Peyer's patch (tissue), 4 donors: ENCODE data around the gene CDH8.

Experiments used
- CTCF ChIP-seq, 6 experiments: fragments of 450-650 bp in 4 of 6; fragments of 200-600 bp in 2 of 6; sonication (generic) in 1 of 6; IDR thresholded peaks; one replicate each; pipeline ENCODE4 v1.5.1; 2017 to 2019; ENCODE audit warnings: antibody characterized with exemption in 6 of 6, mild to moderate bottlenecking in 3 of 6, moderate library complexity in 1 of 6
- POLR2A ChIP-seq, 2 donors: fragments of 450-650 bp; IDR thresholded peaks; one replicate each; pipeline ENCODE4 v1.5.1; 2017; ENCODE audit warnings: antibody characterized with exemption in 2 of 2, mild to moderate bottlenecking in 2 of 2, moderate library complexity in 2 of 2

- TF ChIP-seq CTCF (IDR thresholded peaks at IDR 0.05) (no peak), POLR2A (IDR thresholded peaks at IDR 0.05) (no peak)
Measured at GRCh38 chr16:62067981-62068380, 31.7 kb upstream of the CDH8 start.
